D721Med (cell line): ENCODE results near the gene NFX1.

Source experiments
- DNase-seq: peaks from one replicate; pipeline ENCODE4 v3.0.0; 2011; ENCODE audit warnings: low spot score; ENCODE audit not compliant: insufficient read length
- FAIRE-seq: peaks from 2 replicates; lab custom pipeline; 2011; peaks lifted over from hg19 to GRCh38; lab: Jason Lieb, UNC
- CTCF ChIP-seq: IDR thresholded peaks from 2 replicates; pipeline ENCODE4 v1.5.1; 2012; ENCODE audit warnings: mild to moderate bottlenecking, control low read depth; ENCODE audit not compliant: insufficient read depth; ENCODE audit errors: missing control alignments

The NFX1 gene

GRCh38 chr9:33291901-33292300, 1.6 kb downstream of the NFX1 start:
- DNase-seq (no peak), FAIRE-seq (no peak)

GRCh38 chr9:33293782-33294181, 3.5 kb downstream of the NFX1 start:
- no peak for TF ChIP-seq CTCF
- FAIRE-seq: no peak
- DNase-seq: no peak

More at GRCh38 chr9:33291901-33292300, 1.6 kb downstream of the NFX1 start:
- TF ChIP-seq CTCF: no peak

- TF ChIP-seq CTCF: no peak
- DNase-seq (no peak), FAIRE-seq (no peak)
These were observed 4.5 kb downstream of the NFX1 start for GRCh38 chr9:33294670-33295432.

GRCh38 chr9:33295571-33295970, 5.3 kb downstream of the NFX1 start:
- FAIRE-seq (no peak), DNase-seq (no peak)
- no peak for TF ChIP-seq CTCF

GRCh38 chr9:33297432-33297831, 7.1 kb downstream of the NFX1 start:
- DNase-seq (no peak), FAIRE-seq (no peak)
- TF ChIP-seq CTCF: no peak

GRCh38 chr9:33300546-33300945, 10.2 kb downstream of the NFX1 start:
- no peak for FAIRE-seq
- TF ChIP-seq CTCF: no peak
- DNase-seq: no peak

GRCh38 chr9:33304362-33304761, 14.0 kb downstream of the NFX1 start:
- no peak for TF ChIP-seq CTCF
- DNase-seq (no peak), FAIRE-seq (no peak)
